Mesodermal cell (in vitro differentiated cells): ENCODE measurements around the gene ODF4.
"Not testable (repeated sequence)": the region's sequence is repeated elsewhere in the genome, so short reads cannot be mapped to it uniquely, and the experiment has no call there.

Experiments
- H3K27ac ChIP-seq: 2 replicates; pipeline ENCODE4 v1.7.0; 2013; ENCODE audit warnings: mild to moderate bottlenecking, low read depth, low read length, moderate library complexity; ENCODE audit not compliant: severe bottlenecking
- H3K36me3 ChIP-seq: 2 replicates; pipeline ENCODE4 v1.7.1; 2013; ENCODE audit warnings: mild to moderate bottlenecking, low read length, moderate library complexity; ENCODE audit not compliant: control insufficient read depth, insufficient read depth
- H3K4me1 ChIP-seq: one replicate; pipeline ENCODE4 v1.7.1; 2013; ENCODE audit warnings: mild to moderate bottlenecking, low read length; ENCODE audit not compliant: insufficient read depth, control insufficient read depth, poor library complexity, severe bottlenecking
- H3K4me3 ChIP-seq: 2 replicates; pipeline ENCODE4 v1.7.0; 2013; ENCODE audit warnings: low read length, control low read depth, mild to moderate bottlenecking; ENCODE audit not compliant: insufficient read depth, poor library complexity, severe bottlenecking; ENCODE audit errors: extremely low read depth
- H3K9me3 ChIP-seq: 2 replicates; pipeline ENCODE4 v1.7.1; 2013; ENCODE audit warnings: mild to moderate bottlenecking, low read length, moderate library complexity; ENCODE audit not compliant: control insufficient read depth
- WGBS, 2 experiments: methylation state at CpG; one replicate each; pipeline ENCODE4 v1.1.5; 2013; ENCODE audit warnings: missing lambda C conversion rate in 2 of 2; ENCODE audit not compliant: insufficient coverage in 2 of 2; 5-methylcytosine and 5-hydroxymethylcytosine counted together

ODF4 gene

GRCh38 chr17:8368193-8368592, 28.6 kb downstream of the ODF4 start:
- no peaks in the 10 kb centered on the region for H3K9me3 ChIP-seq
- no peak overlapping the region for H3K4me3 ChIP-seq
- WGBS, 2 experiments = 93 to 97% methylated on average over 2 of the region's 3 CpGs
- no peak overlapping the region for H3K27ac ChIP-seq
- peaks cover 11% of the 10 kb centered on the region for H3K4me1 ChIP-seq
- peaks cover 28% of the 10 kb centered on the region for H3K36me3 ChIP-seq

DNA sequence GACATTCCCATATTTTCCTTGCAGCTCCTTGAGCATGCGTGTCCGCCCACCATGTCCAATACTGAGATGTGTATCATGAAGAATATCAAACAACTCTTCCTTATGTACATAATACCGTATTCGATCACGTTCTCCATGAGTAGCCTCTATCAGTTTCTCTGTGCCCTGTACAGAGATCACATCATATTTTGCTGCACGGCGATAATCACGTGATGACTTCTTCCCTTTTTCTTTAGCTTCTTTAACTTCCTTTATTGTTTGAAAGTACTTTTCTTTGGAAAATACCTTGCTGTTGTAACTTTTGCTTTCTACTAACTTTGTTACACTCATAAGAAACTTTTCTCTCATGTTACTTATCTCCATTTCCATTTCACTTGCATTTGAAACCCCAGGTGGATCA, 30.3 kb downstream of the ODF4 start:
- H3K36me3 ChIP-seq = peaks cover 28% of the 10 kb centered on the region
- no peak overlapping the region for H3K27ac ChIP-seq
- H3K9me3 ChIP-seq = no peaks in the 10 kb centered on the region
- no peak overlapping the region for H3K4me3 ChIP-seq
- H3K4me1 ChIP-seq = peaks cover 11% of the 10 kb centered on the region
- whole genome bisulfite sequencing, 2 experiments = 87 to 98% methylated on average over 5 of the region's 8 CpGs

DNA sequence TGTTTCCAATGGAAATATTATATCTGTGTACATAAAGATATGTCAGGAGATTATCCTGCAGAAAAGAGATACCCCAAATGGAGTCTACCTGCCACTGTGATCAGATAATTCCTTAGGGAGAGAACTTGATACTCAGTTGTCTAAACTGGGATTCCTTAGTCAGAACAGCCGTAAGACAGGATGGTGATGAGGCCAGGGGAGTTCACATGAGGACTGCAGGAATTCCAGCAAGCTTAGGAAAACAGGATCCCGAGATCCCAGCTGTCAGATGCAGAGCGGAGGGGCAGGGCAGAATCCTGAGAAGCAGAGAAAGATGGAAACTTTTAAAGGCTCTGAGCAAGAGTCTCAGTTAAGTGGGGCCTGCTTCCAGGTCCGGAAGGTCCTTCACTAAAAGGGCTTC, 32.1 kb downstream of the ODF4 start:
- H3K27ac ChIP-seq = no peak overlapping the region
- 93 to 96% methylated on average over 3 to 4 of the region's 4 CpGs for WGBS, 2 experiments

DNA sequence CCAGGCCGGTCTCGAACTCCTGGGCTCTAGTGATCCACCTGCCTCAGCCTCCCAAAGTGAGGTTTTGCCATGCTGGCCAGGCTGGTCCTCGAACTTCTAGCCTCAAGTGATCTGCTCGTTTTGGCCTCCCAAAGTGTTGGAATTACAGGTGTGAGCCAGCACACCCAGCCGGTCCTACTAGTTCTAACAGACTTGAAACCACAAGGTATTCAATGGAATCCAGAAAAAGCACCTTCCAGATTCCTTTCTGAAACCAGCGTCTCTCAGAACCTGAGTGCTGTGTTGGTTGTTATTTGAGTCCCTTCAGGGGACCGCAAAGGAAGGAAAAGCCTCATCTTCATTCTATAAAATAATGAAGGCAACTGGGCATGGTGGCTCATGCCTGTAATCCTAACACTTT, 32.8 kb downstream of the ODF4 start:
- WGBS, 2 experiments = 96 to 97% methylated on average over 5 of the region's 7 CpGs
- Histone ChIP-seq H3K4me3 (no peak overlapping the region), H3K36me3 (peaks cover 46% of the 10 kb centered on the region), H3K4me1 (peaks cover 4% of the 10 kb centered on the region), H3K9me3 (no peaks in the 10 kb centered on the region), H3K27ac (no peak overlapping the region)

More for the DNA sequence above, 32.1 kb downstream of the ODF4 start:
- peaks cover 4% of the 10 kb centered on the region for H3K4me1 ChIP-seq
- peaks cover 41% of the 10 kb centered on the region for H3K36me3 ChIP-seq
- H3K4me3 ChIP-seq = no peak overlapping the region
- no peaks in the 10 kb centered on the region for H3K9me3 ChIP-seq

DNA sequence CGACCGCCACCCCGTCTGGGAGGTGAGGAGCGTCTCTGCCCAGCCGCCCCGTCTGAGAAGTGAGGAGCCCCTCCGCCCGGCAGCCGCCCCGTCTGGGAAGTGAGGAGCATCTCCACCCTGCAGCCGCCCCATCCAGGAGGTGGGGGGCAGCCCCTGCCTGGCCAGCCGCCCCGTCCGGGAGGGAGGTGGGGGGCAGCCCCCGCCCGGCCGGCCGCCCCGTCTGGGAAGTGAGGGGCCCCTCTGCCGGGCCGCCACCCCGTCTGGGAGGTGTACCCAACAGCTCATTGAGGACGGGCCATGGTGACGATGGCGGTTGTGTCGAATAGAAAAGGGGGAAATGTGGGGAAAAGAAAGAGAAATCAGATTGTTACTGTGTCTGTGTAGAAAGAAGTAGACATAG, 34.2 kb downstream of the ODF4 start:
- H3K9me3 ChIP-seq, H3K4me3 ChIP-seq, H3K27ac ChIP-seq, H3K4me1 ChIP-seq: not testable (repeated sequence)
- WGBS, 2 experiments = 93 to 98% methylated on average over 17 to 19 of the region's 26 CpGs
- peaks cover 54% of the 10 kb centered on the region for H3K36me3 ChIP-seq

- Histone ChIP-seq H3K27ac (peak overlapping the region; percentile 88), H3K4me1 (peaks cover 12% of the 10 kb centered on the region), H3K9me3 (no peaks in the 10 kb centered on the region), H3K4me3 (peak overlapping the region; percentile 58), H3K36me3 (peaks cover 59% of the 10 kb centered on the region)
- WGBS, 2 experiments = 89 to 92% methylated on average over 14 to 18 of the region's 18 CpGs
Measured at GRCh38 chr17:8375738-8376259, 36.2 kb downstream of the ODF4 start.

- WGBS, 2 experiments = 20 to 22% methylated on average over 23 to 25 of the region's 41 CpGs
- H3K27ac ChIP-seq = peak within 1 kb of the TSS; percentile 88
- H3K4me3 ChIP-seq = peak within 1 kb of the TSS; percentile 58
- peaks cover 18% of the 10 kb centered on the region for H3K4me1 ChIP-seq
- peaks cover 62% of the 10 kb centered on the region for H3K36me3 ChIP-seq
- no peaks in the 10 kb centered on the region for H3K9me3 ChIP-seq
Measured at GRCh38 chr17:8376271-8377067, 36.8 kb downstream of the ODF4 start, which contains the start of gene KRABD2. KRABD2 (minus strand) TSS chr17:8376704.

- H3K4me3 ChIP-seq = no peak overlapping the region
- peaks cover 67% of the 10 kb centered on the region for H3K36me3 ChIP-seq
- H3K9me3 ChIP-seq = no peaks in the 10 kb centered on the region
- 100% methylated on average over 3 of the region's 4 CpGs for WGBS, 2 experiments
- peaks cover 21% of the 10 kb centered on the region for H3K4me1 ChIP-seq
- peak overlapping the region; percentile 88 for H3K27ac ChIP-seq
Measured at GRCh38 chr17:8377422-8377821, 37.8 kb downstream of the ODF4 start.

DNA sequence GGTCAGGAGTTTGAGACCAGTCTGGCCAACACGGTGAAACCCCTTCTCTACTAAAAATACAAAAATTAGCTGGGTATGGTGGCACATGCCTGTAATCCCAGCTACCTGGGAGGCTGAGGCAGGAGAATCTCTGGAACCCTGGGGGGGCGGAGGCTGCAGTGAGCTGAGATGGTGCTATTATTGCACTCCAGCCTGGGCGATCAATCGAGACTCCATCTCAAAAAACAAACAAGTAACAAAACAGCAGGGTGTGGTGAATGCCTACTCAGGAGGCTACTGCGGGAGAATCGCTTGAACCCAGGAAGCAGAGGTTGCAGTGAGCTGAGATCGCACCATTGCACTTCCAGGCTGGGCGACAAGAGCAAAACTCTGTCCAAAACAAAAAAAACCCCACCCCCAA, 38.5 kb downstream of the ODF4 start:
- not testable (repeated sequence) for H3K9me3 ChIP-seq, H3K4me3 ChIP-seq
- WGBS, 2 experiments = 94 to 95% methylated on average over 5 to 6 of the region's 8 CpGs
- H3K27ac ChIP-seq = peak overlapping the region; percentile 88
- H3K36me3 ChIP-seq = peaks cover 64% of the 10 kb centered on the region
- peaks cover 21% of the 10 kb centered on the region for H3K4me1 ChIP-seq

DNA sequence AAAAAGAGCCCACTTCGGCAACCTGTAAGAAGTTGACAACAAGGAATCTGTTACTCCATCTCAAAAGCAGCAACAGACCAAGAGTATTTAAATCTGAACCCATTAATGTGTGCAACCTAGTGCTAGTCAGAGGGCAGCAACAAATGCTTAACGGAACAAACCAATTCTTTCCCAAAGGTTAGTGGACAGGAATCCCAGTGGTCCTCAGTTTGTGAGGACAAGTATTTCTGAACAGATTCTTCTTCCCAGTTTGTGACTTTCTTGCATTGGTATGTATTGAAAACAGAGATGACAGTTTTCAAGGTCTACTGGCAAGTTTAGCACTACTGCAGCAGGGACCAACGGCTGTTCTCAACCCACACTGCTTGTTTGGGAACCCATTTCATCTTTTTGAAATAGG, 40.4 kb downstream of the ODF4 start:
- H3K36me3 ChIP-seq = peaks cover 64% of the 10 kb centered on the region
- H3K27ac ChIP-seq = no peak overlapping the region
- WGBS, 2 experiments = 86 to 100% methylated on average over 1 to 2 of the region's 3 CpGs
- H3K4me1 ChIP-seq = peaks cover 24% of the 10 kb centered on the region
- H3K9me3 ChIP-seq = no peaks in the 10 kb centered on the region
- peak overlapping the region; percentile 63 for H3K4me3 ChIP-seq
